Measurements from ENCODE around the gene DIO1. TPM values are rescaled to one million over a fixed set of nuclear protein-coding genes. Genes with fewer than 3 reads are reported as not detected.

DIO1 gene
- total and polyA plus RNA-seq, 9 of the 15 experiments (the other 6 are each of a cell fraction or from before 2014, with no cell fraction given), result not detected

GRCh38 chr1:53889304-53890298 lies 4.4 kb upstream of the DIO1 start, which contains the start of gene YIPF1 (continued):
- TF ChIP-seq ARID4B (CRISPR knock-in tag; IDR thresholded peaks at IDR 0.05) (peak; percentile 89), RBFOX2 (IDR thresholded peaks at IDR 0.05; ENCODE audit: low read depth, low read length) (peak; percentile 79), STAG1 (CRISPR knock-in tag; IDR thresholded peaks at IDR 0.05; ENCODE audit: borderline replicate concordance) (0 out of 2 replicates have a peak, but pooled peaks have one; percentile 10), MIER1 (IDR thresholded peaks at IDR 0.05; ENCODE audit: low read depth) (peak; percentile 78; the same call in 1 of the 2 replicates), ADNP (tag; IDR thresholded peaks at IDR 0.05) (peak; percentile 100), REST (IDR thresholded peaks at IDR 0.05; ENCODE audit: borderline replicate concordance) (no peak), REST (CRISPR knock-in tag; IDR thresholded peaks at IDR 0.05; ENCODE audit: low read depth) (0 out of 2 replicates have a peak, but pooled peaks have one; percentile 66), CXXC5 (CRISPR knock-in tag; IDR thresholded peaks at IDR 0.05) (peak; percentile 70; the same call in 1 of the 2 replicates), MTA3 (IDR thresholded peaks at IDR 0.05; ENCODE audit: borderline replicate concordance) (peak; percentile 56; the same call in 1 of the 2 replicates), IFI16 (CRISPR knock-in tag; IDR thresholded peaks at IDR 0.05) (no peak)
- TF ChIP-seq, protein P1, sequence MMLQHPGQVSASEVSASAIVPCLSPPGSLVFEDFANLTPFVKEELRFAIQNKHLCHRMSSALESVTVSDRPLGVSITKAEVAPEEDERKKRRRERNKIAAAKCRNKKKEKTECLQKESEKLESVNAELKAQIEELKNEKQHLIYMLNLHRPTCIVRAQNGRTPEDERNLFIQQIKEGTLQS (IDR thresholded peaks at IDR 0.05), result peak; percentile 47; the same call in 1 of the 2 replicates
- TF ChIP-seq, protein P1 (CRISPR knock-in tag; conservative IDR thresholded peaks at IDR 0.05), result 0 out of 2 replicates have a peak, but pooled peaks have one; percentile 64
